ENCODE measurements around the gene SPTLC3. TPM values are rescaled to one million over a fixed set of nuclear protein-coding genes. Genes with fewer than 3 reads are reported as not detected.

SPTLC3 gene
- total and polyA plus RNA-seq, 2 experiments from 2014 or later = 0.52 to 0.66 TPM

GRCh38 chr20:13081877-13082276 is 73.1 kb downstream of the SPTLC3 start (continued):
- TF ChIP-seq REST (IDR thresholded peaks at IDR 0.05; ENCODE audit: unreplicated experiment) (no peak), NANOG (IDR thresholded peaks at IDR 0.05; ENCODE audit: borderline replicate concordance) (no peak), STAT1 (IDR thresholded peaks at IDR 0.05; ENCODE audit: unreplicated experiment) (no peak), ZNF462 (CRISPR knock-in tag; IDR thresholded peaks at IDR 0.05) (no peak), CREB1 (CRISPR knock-in tag; IDR thresholded peaks at IDR 0.05; ENCODE audit: low read depth) (no peak)

GRCh38 chr20:13082378-13082777 is 73.6 kb downstream of the SPTLC3 start:
- H3K27me3 Mint-ChIP-seq (ENCODE audit: insufficient read depth, low read depth, poor library complexity) = no peaks in the 10 kb centered on the region
- no peak overlapping the region for H3K4me3 Mint-ChIP-seq
- no peaks in the 10 kb centered on the region for H3K4me1 Mint-ChIP-seq
- no peaks in the 10 kb centered on the region for H3K9me3 Mint-ChIP-seq
- Histone ChIP-seq H3K9me2 (ENCODE audit: insufficient read depth) (peaks cover 6% of the 10 kb centered on the region; the same call in 1 of the 2 replicates), H3K79me2 (replicated peaks; ENCODE audit: insufficient read depth) (no peaks in the 10 kb centered on the region), H3K4me1 (ENCODE audit: insufficient read depth) (no peaks in the 10 kb centered on the region), H3K36me3 (ENCODE audit: insufficient read depth) (no peaks in the 10 kb centered on the region), H3K4me2 (no peak overlapping the region), H2AFZ (no peak overlapping the region), H4K20me1 (replicated peaks; ENCODE audit: insufficient read depth) (no peaks in the 10 kb centered on the region), H3F3A (replicated peaks; ENCODE audit: low read depth) (no peaks in the 10 kb centered on the region), H3K4me3 (no peak overlapping the region), H3K27me3 (ENCODE audit: insufficient read depth) (no peaks in the 10 kb centered on the region), H3K27ac (ENCODE audit: low read depth) (no peak overlapping the region)
- ATAC-seq (no peak), DNase-seq (ENCODE audit: low spot score) (no peak)
- no peak overlapping the region for H3K27ac Mint-ChIP-seq
- no peaks in the 10 kb centered on the region for H3K36me3 Mint-ChIP-seq (ENCODE audit: low read depth)
- TF ChIP-seq JUNB (IDR thresholded peaks at IDR 0.05; ENCODE audit: unreplicated experiment) = no peak
